ENCODE results near the gene TGFBR3.

The TGFBR3 gene

GRCh38 chr1:91776068-91776794 lies 109.7 kb downstream of the TGFBR3 start:
- FAIRE-seq, result no peak

GRCh38 chr1:91775227-91775626 lies 110.7 kb downstream of the TGFBR3 start:
- no peak for FAIRE-seq

- FAIRE-seq, result no peak
Measured at GRCh38 chr1:91774520-91775203, 111.3 kb downstream of the TGFBR3 start.

- no peak for FAIRE-seq
Measured at GRCh38 chr1:91771717-91772116, 114.2 kb downstream of the TGFBR3 start.

GRCh38 chr1:91770667-91771268 lies 115.2 kb downstream of the TGFBR3 start:
- no peak for FAIRE-seq

GRCh38 chr1:91769742-91770141 lies 116.2 kb downstream of the TGFBR3 start:
- no peak for FAIRE-seq

- no peak for FAIRE-seq
Measured at GRCh38 chr1:91768786-91769725, 116.9 kb downstream of the TGFBR3 start.

GRCh38 chr1:91768120-91768519 lies 117.8 kb downstream of the TGFBR3 start:
- no peak for FAIRE-seq

- FAIRE-seq, result no peak
Measured at GRCh38 chr1:91766883-91767282, 119.1 kb downstream of the TGFBR3 start.

GRCh38 chr1:91765880-91766443 lies 120.0 kb downstream of the TGFBR3 start:
- FAIRE-seq, result no peak

- FAIRE-seq, result no peak
Measured at GRCh38 chr1:91765293-91765692, 120.7 kb downstream of the TGFBR3 start.

GRCh38 chr1:91764471-91765115 lies 121.4 kb downstream of the TGFBR3 start:
- no peak for FAIRE-seq

GRCh38 chr1:91763252-91763651 lies 122.7 kb downstream of the TGFBR3 start:
- no peak for FAIRE-seq

GRCh38 chr1:91761295-91761721 lies 124.6 kb downstream of the TGFBR3 start:
- FAIRE-seq, result no peak

- no peak for FAIRE-seq
Measured at GRCh38 chr1:91760512-91760911, 125.4 kb downstream of the TGFBR3 start.

- FAIRE-seq, result no peak
Measured at GRCh38 chr1:91759076-91759475, 126.9 kb downstream of the TGFBR3 start.

GRCh38 chr1:91757763-91758460 lies 128.0 kb downstream of the TGFBR3 start:
- FAIRE-seq, result no peak

- FAIRE-seq, result no peak
Measured at GRCh38 chr1:91755702-91756287, 130.2 kb downstream of the TGFBR3 start.

GRCh38 chr1:91754816-91755580 lies 131.0 kb downstream of the TGFBR3 start:
- no peak for FAIRE-seq

- no peak for FAIRE-seq
Measured at GRCh38 chr1:91754348-91754747, 131.6 kb downstream of the TGFBR3 start.
